Measurements from ENCODE around the gene AATK. TPM values are rescaled to one million over a fixed set of nuclear protein-coding genes. Genes with fewer than 3 reads are reported as not detected.

Gene AATK
- total and polyA plus RNA-seq, 2 of the 13 experiments (the other 11 are each of a cell fraction or from before 2014, with no cell fraction given): 2.9 to 8.4 TPM

DNA sequence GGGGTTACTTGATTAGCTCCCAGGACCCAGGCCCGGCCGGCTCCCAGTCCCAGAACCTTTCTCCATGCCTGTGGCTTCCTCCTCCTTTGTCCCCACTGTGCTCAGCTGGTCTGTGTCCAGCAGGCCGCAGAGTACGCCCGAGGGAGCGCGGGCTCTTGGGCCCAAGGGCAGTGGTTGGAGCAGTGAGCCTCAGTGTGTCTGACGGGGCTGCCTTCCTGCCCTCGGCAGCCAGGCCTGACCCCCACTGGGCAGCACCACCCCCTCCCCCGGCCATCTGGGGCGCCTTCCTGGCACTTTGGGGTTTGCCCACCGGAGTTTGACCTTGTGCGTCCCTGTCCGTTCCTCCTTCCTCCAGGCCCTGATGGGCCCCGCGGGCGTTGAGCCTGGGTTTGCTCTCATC, 63.2 kb downstream of the AATK start:
- ATAC-seq (no peak), DNase-seq (ENCODE audit: low spot score) (no peak), FAIRE-seq (no peak)
- 99% methylated on average over 12 of the region's 17 CpGs for WGBS (ENCODE audit: low lambda C conversion rate)
- intact Hi-C loops (cut with micrococcal nuclease; ENCODE audit: unreplicated experiment) (no loop called here), in situ Hi-C loops (cut with HindIII; ENCODE audit: extremely low pct_ligation_motif_present, low pct_unique_long_range_greater_than_20kb) (no loop called here)
- Histone ChIP-seq H3K27ac (ENCODE audit: extremely low read length, insufficient read depth, low read length) (no peak overlapping the region), H3K9me3 (ENCODE audit: low read length) (no peaks in the 10 kb centered on the region), H3K79me2 (ENCODE audit: insufficient read depth, low read length) (no peaks in the 10 kb centered on the region), H3K36me3 (replicated peaks in 1 of 2; ENCODE audit: control insufficient read depth in 1 of 2, insufficient read depth in 2 of 2, low read length in 2 of 2) (peaks cover 12 to 13% of the 10 kb centered on the region in 2 experiments; a peak in 3 of 5 replicates), H2AFZ (ENCODE audit: low read length) (no peak overlapping the region), H3K27me3 (ENCODE audit: control insufficient read depth in 1 of 2, insufficient read depth in 2 of 2, low read length in 2 of 2) (no peaks in the 10 kb centered on the region), H3K4me1 (ENCODE audit: insufficient read depth, low read length) (peaks cover 14% of the 10 kb centered on the region), H3K9ac (ENCODE audit: insufficient read depth, low read depth, low read length) (no peak overlapping the region), H3K4me3 (replicated peaks in 1 of 3; ENCODE audit: insufficient read depth in 1 of 3, low read depth in 2 of 3, low read length in 3 of 3) (no peak overlapping the region), H4K20me1 (ENCODE audit: insufficient read depth, low read length) (no peaks in the 10 kb centered on the region), H3K4me2 (ENCODE audit: low read depth, low read length) (no peak overlapping the region)
- BruUV-seq (replicated peaks): no TSS peak
- ChIA-PET POLR2A (no interaction called here), CTCF (ENCODE audit: low intra/inter-chr PET ratio, low total read pairs) (interaction anchor here (1.8 to 2.6 kb wide), 2 partner anchors 79 to 112 kb away, joined by 15 to 83 read pairs; partner anchors contain the start of gene CHMP6)
- TF ChIP-seq RAD21 (CRISPR knock-in tag; IDR thresholded peaks at IDR 0.05): no peak
- TF ChIP-seq AGO2 (optimal IDR thresholded peaks at IDR 0.05; ENCODE audit: low read depth, low read length): peak; percentile 56
- TF ChIP-seq REPIN1 (CRISPR knock-in tag; IDR thresholded peaks at IDR 0.05; ENCODE audit: borderline replicate concordance, low read depth): no peak

- Histone ChIP-seq H3K4me2 (ENCODE audit: low read depth, low read length) (no peak overlapping the region), H3K4me1 (ENCODE audit: insufficient read depth, low read length) (peaks cover 19% of the 10 kb centered on the region), H3K27ac (ENCODE audit: extremely low read length, insufficient read depth, low read length) (no peak overlapping the region), H3K4me3 (replicated peaks in 1 of 3; ENCODE audit: insufficient read depth in 1 of 3, low read depth in 2 of 3, low read length in 3 of 3) (no peak overlapping the region), H3K79me2 (ENCODE audit: insufficient read depth, low read length) (no peaks in the 10 kb centered on the region), H2AFZ (ENCODE audit: low read length) (no peak overlapping the region), H3K9me3 (ENCODE audit: low read length) (no peaks in the 10 kb centered on the region), H4K20me1 (ENCODE audit: insufficient read depth, low read length) (no peaks in the 10 kb centered on the region), H3K27me3 (ENCODE audit: control insufficient read depth in 1 of 2, insufficient read depth in 2 of 2, low read length in 2 of 2) (no peaks in the 10 kb centered on the region), H3K9ac (ENCODE audit: insufficient read depth, low read depth, low read length) (no peak overlapping the region), H3K36me3 (replicated peaks in 1 of 2; ENCODE audit: control insufficient read depth in 1 of 2, insufficient read depth in 2 of 2, low read length in 2 of 2) (peaks cover 12 to 13% of the 10 kb centered on the region in 2 experiments; a peak in 3 of 5 replicates)
- CTCF ChIA-PET (ENCODE audit: low intra/inter-chr PET ratio, low total read pairs): interaction anchor here (0.7 to 2.6 kb wide), 12 partner anchors 59 to 139 kb away, joined by 3 to 83 read pairs (median 5); partner anchors contain the start of genes BAIAP2 and CHMP6
- WGBS (ENCODE audit: low lambda C conversion rate): 89% methylated on average over 11 of the region's 12 CpGs
- ATAC-seq (no peak), DNase-seq (ENCODE audit: low spot score) (no peak), FAIRE-seq (no peak)
- POLR2A ChIA-PET: interaction anchor here (1.0 kb wide), 2 partner anchors 19 to 114 kb away, joined by 4 to 7 read pairs; no protein-coding TSS in a partner anchor
- in situ Hi-C loops (cut with HindIII; ENCODE audit: extremely low pct_ligation_motif_present, low pct_unique_long_range_greater_than_20kb) (no loop called here), intact Hi-C loops (cut with micrococcal nuclease; ENCODE audit: unreplicated experiment) (no loop called here)
- BruUV-seq (replicated peaks): no TSS peak
- TF ChIP-seq ZBTB7B (CRISPR knock-in tag; IDR thresholded peaks at IDR 0.05) (no peak), ZNF230 (CRISPR knock-in tag; IDR thresholded peaks at IDR 0.05) (no peak)
- TF ChIP-seq, protein P1, sequence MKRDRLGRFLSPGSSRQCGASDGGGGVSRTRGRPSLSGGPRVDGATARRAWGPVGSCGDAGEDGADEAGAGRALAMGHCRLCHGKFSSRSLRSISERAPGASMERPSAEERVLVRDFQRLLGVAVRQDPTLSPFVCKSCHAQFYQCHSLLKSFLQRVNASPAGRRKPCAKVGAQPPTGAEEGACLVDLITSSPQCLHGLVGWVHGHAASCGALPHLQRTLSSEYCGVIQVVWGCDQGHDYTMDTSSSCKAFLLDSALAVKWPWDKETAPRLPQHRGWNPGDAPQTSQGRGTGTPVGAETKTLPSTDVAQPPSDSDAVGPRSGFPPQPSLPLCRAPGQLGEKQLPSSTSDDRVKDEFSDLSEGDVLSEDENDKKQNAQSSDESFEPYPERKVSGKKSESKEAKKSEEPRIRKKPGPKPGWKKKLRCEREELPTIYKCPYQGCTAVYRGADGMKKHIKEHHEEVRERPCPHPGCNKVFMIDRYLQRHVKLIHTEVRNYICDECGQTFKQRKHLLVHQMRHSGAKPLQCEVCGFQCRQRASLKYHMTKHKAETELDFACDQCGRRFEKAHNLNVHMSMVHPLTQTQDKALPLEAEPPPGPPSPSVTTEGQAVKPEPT (CRISPR knock-in tag; IDR thresholded peaks at IDR 0.05; ENCODE audit: low read depth): no peak
- TF ChIP-seq, protein P2, sequence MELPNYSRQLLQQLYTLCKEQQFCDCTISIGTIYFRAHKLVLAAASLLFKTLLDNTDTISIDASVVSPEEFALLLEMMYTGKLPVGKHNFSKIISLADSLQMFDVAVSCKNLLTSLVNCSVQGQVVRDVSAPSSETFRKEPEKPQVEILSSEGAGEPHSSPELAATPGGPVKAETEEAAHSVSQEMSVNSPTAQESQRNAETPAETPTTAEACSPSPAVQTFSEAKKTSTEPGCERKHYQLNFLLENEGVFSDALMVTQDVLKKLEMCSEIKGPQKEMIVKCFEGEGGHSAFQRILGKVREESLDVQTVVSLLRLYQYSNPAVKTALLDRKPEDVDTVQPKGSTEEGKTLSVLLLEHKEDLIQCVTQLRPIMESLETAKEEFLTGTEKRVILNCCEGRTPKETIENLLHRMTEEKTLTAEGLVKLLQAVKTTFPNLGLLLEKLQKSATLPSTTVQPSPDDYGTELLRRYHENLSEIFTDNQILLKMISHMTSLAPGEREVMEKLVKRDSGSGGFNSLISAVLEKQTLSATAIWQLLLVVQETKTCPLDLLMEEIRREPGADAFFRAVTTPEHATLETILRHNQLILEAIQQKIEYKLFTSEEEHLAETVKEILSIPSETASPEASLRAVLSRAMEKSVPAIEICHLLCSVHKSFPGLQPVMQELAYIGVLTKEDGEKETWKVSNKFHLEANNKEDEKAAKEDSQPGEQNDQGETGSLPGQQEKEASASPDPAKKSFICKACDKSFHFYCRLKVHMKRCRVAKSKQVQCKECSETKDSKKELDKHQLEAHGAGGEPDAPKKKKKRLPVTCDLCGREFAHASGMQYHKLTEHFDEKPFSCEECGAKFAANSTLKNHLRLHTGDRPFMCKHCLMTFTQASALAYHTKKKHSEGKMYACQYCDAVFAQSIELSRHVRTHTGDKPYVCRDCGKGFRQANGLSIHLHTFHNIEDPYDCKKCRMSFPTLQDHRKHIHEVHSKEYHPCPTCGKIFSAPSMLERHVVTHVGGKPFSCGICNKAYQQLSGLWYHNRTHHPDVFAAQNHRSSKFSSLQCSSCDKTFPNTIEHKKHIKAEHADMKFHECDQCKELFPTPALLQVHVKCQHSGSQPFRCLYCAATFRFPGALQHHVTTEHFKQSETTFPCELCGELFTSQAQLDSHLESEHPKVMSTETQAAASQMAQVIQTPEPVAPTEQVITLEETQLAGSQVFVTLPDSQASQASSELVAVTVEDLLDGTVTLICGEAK (IDR thresholded peaks at IDR 0.05): no peak; the same call in 1 of the 2 replicates
- TF ChIP-seq, protein P2 (CRISPR knock-in tag; IDR thresholded peaks at IDR 0.05): peak; percentile 98
These were observed 63.7 kb downstream of the AATK start for GRCh38 chr17:81102352-81102751.

Measured in HepG2 (cell line).